Activated CD4-positive, alpha-beta T cell treated with anti-CD3 and anti-CD28 coated beads for 36 hours (primary cell): ENCODE measurements around the gene TEX22. TPM values are rescaled to one million over a fixed set of nuclear protein-coding genes. Genes with fewer than 3 reads are reported as not detected.
A peak's percentile ranks its signal among the peaks of the same experiment; 100 is the strongest.
"Not testable (repeated sequence)": the region's sequence is repeated elsewhere in the genome, so short reads cannot be mapped to it uniquely, and the experiment has no call there.

ENCODE experiments used
- ATAC-seq: fragments of 200-7000 bp; cut with Tn5 transposase; one replicate; pipeline ENCODE4 v1.10.0; 2021; ENCODE audit warnings: mild to moderate bottlenecking, moderate library complexity
- CTCF ChIA-PET: fragments of 350-600 bp; sonication (Branson Sonifier 250); formaldehyde crosslinking; loops from one replicate; lab custom pipeline; 2021; ENCODE audit warnings: antibody characterized with exemption; lab: Charles Lee
- POLR2A ChIA-PET: fragments of 350-600 bp; sonication (Branson Sonifier 250); formaldehyde crosslinking; loops from one replicate; lab custom pipeline; 2021; ENCODE audit warnings: antibody characterized with exemption, inconsistent platforms; lab: Charles Lee
- DNase-seq: peaks from one replicate; pipeline ENCODE4 v3.0.0-alpha.2; 2020
- H3K27ac Mint-ChIP-seq: one replicate; pipeline ENCODE4 v1.8.0; 2021; ENCODE audit warnings: mixed read lengths
- H3K27me3 Mint-ChIP-seq: one replicate; pipeline ENCODE4 v1.8.0; 2021; ENCODE audit warnings: mixed read lengths
- H3K36me3 Mint-ChIP-seq: one replicate; pipeline ENCODE4 v1.8.0; 2021; ENCODE audit warnings: low read depth, mixed read lengths
- H3K4me1 Mint-ChIP-seq: one replicate; pipeline ENCODE4 v1.8.0; 2021; ENCODE audit warnings: mixed read lengths
- H3K4me3 Mint-ChIP-seq: one replicate; pipeline ENCODE4 v1.8.0; 2021; ENCODE audit warnings: mild to moderate bottlenecking, moderate library complexity, mixed read lengths
- H3K9me3 Mint-ChIP-seq: one replicate; pipeline ENCODE4 v1.8.0; 2021; ENCODE audit warnings: low read depth, mixed read lengths
- intact Hi-C, 2 experiments: fragments of 100-400 bp; cut with DNase I in 1 of 2; cut with micrococcal nuclease in 1 of 2; formaldehyde crosslinking; loops; one replicate each; pipeline versions ENCODE4 v1.14.2 to v1.15.1; 2022 to 2024; cut with DNase I, micrococcal nuclease
- total RNA-seq, 2 experiments: library from RNA; stranded (reverse); gene quantifications; one replicate each; pipeline ENCODE4 v1.2.3, GENCODE V29; 2021

TEX22 gene
- total RNA-seq, 2 experiments from 2014 or later = 1.4 to 2.4 TPM

DNA sequence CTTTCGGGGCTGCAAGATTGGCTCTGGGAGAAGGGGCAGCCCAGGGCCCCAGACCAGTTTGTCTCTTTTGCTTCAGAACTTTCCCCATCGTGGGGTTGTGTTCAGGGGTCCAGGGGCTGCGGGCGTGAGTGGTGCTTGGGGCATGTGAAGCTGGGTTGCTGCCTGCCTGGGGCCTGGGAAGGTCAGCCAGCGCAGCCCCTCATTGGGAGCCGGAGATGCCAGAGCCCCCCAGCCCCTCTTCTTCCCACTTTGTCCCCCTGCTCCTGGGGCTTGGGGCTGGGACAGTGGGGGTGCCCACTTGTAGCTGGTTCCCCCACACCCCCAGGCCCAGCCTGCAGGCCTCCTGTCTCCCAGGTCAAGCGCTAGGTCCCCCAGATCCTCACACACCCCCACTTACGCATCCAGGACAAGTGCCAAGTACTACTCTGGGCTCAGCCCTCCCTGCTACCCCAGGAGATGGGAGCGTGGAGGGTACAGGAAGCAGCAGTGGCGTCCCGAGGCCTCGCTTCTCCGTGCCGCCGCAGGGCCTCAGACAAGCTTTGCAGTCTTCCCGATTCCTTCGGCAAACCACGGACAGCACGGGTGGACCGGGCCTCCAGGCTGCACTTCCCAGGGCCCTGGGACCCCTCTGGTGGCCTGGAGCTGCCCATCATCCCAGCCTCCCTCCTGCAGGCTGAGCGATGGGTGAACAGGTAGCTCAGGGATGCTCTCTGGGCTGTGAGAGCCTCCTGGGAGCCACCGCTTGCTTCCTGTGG is 42.3 kb upstream of the TEX22 start:
- no peak for ATAC-seq
- intact Hi-C loops = no loop called here
- Mint-ChIP-seq H3K36me3 (peaks cover 4% of the 10 kb centered on the region), H3K9me3 (no peaks in the 10 kb centered on the region), H3K27ac (no peak overlapping the region), H3K4me1 (peaks cover 2% of the 10 kb centered on the region), H3K27me3 (no peaks in the 10 kb centered on the region), H3K4me3 (no peak overlapping the region)
- no peak for DNase-seq
- ChIA-PET CTCF (interaction anchor here (0.7 kb wide), 1 partner anchor 113 kb away, joined by 3 read pairs; no protein-coding TSS in a partner anchor), POLR2A (no interaction called here)

DNA sequence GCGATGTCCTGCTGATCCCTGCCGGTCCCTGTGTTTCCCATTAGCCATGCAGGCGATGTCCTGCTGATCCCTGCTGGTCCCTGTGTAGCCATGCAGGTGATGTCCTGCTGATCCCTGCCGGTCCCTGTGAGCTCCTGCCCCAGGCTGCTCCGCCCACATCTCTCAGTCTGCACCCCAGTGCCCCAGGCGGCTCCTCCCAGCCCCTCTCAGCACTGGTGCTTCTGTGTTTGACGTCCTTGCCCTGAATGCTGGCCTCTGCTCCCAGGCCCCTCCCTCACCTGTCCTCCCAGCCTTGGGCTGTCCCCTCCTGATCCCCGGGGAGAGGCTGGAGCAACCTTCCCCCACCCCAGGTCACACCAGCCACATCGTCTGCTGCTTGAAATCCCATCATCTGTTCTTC is 41.4 kb upstream of the TEX22 start:
- Mint-ChIP-seq H3K4me1 (peaks cover 2% of the 10 kb centered on the region), H3K36me3 (peaks cover 4% of the 10 kb centered on the region), H3K9me3 (no peaks in the 10 kb centered on the region), H3K27ac (no peak overlapping the region), H3K4me3 (no peak overlapping the region), H3K27me3 (no peaks in the 10 kb centered on the region)
- ATAC-seq = no peak
- DNase-seq = no peak
- CTCF ChIA-PET = interaction anchor here (0.7 kb wide), 1 partner anchor 114 kb away, joined by 3 read pairs; no protein-coding TSS in a partner anchor
- intact Hi-C loops = no loop called here
- POLR2A ChIA-PET = no interaction called here

DNA sequence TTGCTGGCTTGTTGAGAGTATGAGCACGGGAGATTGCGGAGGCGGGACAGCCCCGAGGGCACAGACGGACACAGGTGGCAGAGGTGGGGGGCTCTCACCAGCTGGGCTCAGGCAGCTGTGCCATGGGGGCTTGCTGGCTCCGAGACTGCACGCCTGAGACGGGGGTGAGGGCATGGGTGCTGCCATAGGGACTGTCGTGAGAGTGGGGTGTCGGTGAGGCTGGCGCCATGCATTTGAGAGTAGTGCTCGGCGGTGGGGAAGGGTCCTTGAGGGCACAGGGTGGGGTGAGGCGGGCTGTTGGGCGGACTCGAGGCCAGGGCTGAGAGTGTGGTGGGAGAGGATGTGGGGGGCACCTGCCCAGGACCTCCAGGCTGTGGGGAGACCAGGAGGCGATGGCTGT is 40.7 kb upstream of the TEX22 start:
- CTCF ChIA-PET = interaction anchor here (0.6 kb wide), 1 partner anchor 11 kb away, joined by 3 read pairs; no protein-coding TSS in a partner anchor
- ATAC-seq = no peak
- no peaks in the 10 kb centered on the region for H3K4me1 Mint-ChIP-seq
- no peaks in the 10 kb centered on the region for H3K9me3 Mint-ChIP-seq
- DNase-seq = no peak
- H3K36me3 Mint-ChIP-seq = peaks cover 4% of the 10 kb centered on the region
- no peaks in the 10 kb centered on the region for H3K27me3 Mint-ChIP-seq
- no peak overlapping the region for H3K4me3 Mint-ChIP-seq
- POLR2A ChIA-PET = no interaction called here
- intact Hi-C loops = no loop called here
- no peak overlapping the region for H3K27ac Mint-ChIP-seq

DNA sequence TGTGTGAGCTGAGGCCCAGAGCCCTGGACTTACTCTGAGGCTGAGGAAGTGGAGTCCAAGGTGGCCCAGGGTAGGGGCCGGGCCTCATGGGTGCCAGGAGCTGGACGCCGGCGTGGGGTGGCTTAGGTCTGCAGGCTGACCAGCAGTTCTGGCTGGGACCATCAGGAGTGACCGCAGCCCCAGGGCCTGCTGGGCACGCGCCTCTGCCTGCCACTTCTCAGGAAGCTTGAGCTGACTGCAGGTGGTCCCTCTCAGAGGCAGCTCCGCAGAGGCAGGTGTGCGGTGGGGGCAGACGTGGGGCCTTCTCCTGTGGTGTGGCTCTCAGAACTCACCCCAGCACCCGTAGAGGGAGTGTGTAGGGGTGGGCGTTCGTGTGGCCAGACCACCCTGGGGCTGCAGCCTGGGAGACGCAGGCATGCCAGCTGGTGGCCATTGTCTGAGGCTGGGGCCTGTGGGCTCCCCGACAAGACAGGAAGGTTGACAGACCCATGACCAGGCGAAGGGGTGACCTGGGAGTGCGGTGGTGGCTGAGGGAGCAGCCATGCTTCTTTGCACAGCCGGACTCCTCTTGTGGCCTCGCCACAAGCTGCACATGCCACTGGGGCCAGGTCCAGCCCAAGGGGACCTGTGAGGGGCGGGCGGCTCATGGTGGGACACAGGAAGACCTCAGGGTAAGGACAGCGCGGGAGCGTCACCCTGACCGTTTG is 40.0 kb upstream of the TEX22 start:
- ATAC-seq (no peak), DNase-seq (no peak)
- POLR2A ChIA-PET = no interaction called here
- Mint-ChIP-seq H3K9me3 (no peaks in the 10 kb centered on the region), H3K27me3 (no peaks in the 10 kb centered on the region), H3K4me1 (peaks cover 4% of the 10 kb centered on the region), H3K36me3 (peaks cover 4% of the 10 kb centered on the region), H3K27ac (no peak overlapping the region), H3K4me3 (no peak overlapping the region)
- CTCF ChIA-PET = interaction anchor here (0.6 kb wide), 1 partner anchor 12 kb away, joined by 3 read pairs; no protein-coding TSS in a partner anchor
- intact Hi-C loops = no loop called here

GRCh38 chr14:105358943-105359342 is 39.4 kb upstream of the TEX22 start:
- Mint-ChIP-seq H3K9me3 (no peaks in the 10 kb centered on the region), H3K27me3 (peaks cover 1% of the 10 kb centered on the region), H3K27ac (no peak overlapping the region), H3K4me3 (no peak overlapping the region), H3K4me1 (peaks cover 11% of the 10 kb centered on the region), H3K36me3 (peaks cover 4% of the 10 kb centered on the region)
- ChIA-PET POLR2A (no interaction called here), CTCF (no interaction called here)
- intact Hi-C loops = no loop called here
- no peak for DNase-seq
- ATAC-seq = no peak

DNA sequence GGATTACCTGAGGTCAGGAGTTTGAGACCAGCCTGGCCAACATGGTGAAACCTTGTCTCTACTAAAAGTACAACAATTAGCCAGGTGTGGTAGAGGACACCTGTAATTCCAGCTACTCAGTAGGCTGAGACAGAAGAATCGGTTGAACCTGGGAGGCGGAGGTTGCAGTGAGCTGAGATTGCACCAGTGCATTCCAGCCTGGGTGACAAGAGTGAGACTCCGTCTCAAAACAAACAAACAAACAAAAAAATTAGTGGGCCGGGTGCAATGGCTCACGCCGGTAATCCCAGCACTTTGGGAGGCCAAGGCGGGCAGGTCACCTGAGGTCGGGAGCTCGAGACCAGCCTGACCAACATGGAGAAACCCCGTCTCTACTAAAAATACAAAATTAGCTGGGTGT is 36.9 kb upstream of the TEX22 start:
- peaks cover 12% of the 10 kb centered on the region for H3K4me1 Mint-ChIP-seq
- H3K27ac Mint-ChIP-seq, H3K4me3 Mint-ChIP-seq, H3K36me3 Mint-ChIP-seq, intact Hi-C loops, POLR2A ChIA-PET, ATAC-seq, H3K27me3 Mint-ChIP-seq, H3K9me3 Mint-ChIP-seq, DNase-seq: not testable (repeated sequence)
- CTCF ChIA-PET = interaction anchor here (0.7 to 1.5 kb wide), 3 partner anchors 10 to 119 kb away, joined by 3 read pairs; no protein-coding TSS in a partner anchor

GRCh38 chr14:105363847-105364708 is 34.3 kb upstream of the TEX22 start:
- Mint-ChIP-seq H3K4me3 (no peak overlapping the region), H3K36me3 (peaks cover 4% of the 10 kb centered on the region), H3K27ac (no peak overlapping the region), H3K27me3 (peaks cover 2% of the 10 kb centered on the region), H3K9me3 (no peaks in the 10 kb centered on the region), H3K4me1 (peaks cover 12% of the 10 kb centered on the region)
- POLR2A ChIA-PET = no interaction called here
- DNase-seq = peak; percentile 38
- peak; percentile 68 for ATAC-seq
- intact Hi-C loops = no loop called here
- CTCF ChIA-PET = interaction anchor here (0.6 to 2.7 kb wide), 3 partner anchors 10 to 318 kb away, joined by 3 to 7 read pairs (median 4); no protein-coding TSS in a partner anchor

- CTCF ChIA-PET = interaction anchor here (2.7 kb wide), 1 partner anchor 125 kb away, joined by 7 read pairs; no protein-coding TSS in a partner anchor
- POLR2A ChIA-PET = no interaction called here
Measured at GRCh38 chr14:105365101-105365500, 33.2 kb upstream of the TEX22 start.

GRCh38 chr14:105365681-105366080 is 32.7 kb upstream of the TEX22 start:
- Mint-ChIP-seq H3K4me3 (no peak overlapping the region), H3K27ac (no peak overlapping the region), H3K4me1 (peaks cover 13% of the 10 kb centered on the region), H3K27me3 (peaks cover 2% of the 10 kb centered on the region), H3K36me3 (peaks cover 3% of the 10 kb centered on the region), H3K9me3 (no peaks in the 10 kb centered on the region)
- no peak for ATAC-seq
- intact Hi-C loops = no loop called here
- ChIA-PET CTCF (interaction anchor here (2.7 kb wide), 1 partner anchor 124 kb away, joined by 7 read pairs; no protein-coding TSS in a partner anchor), POLR2A (no interaction called here)
- no peak for DNase-seq

More at GRCh38 chr14:105365101-105365500, 33.2 kb upstream of the TEX22 start:
- intact Hi-C loops = no loop called here
- Mint-ChIP-seq H3K36me3 (peaks cover 4% of the 10 kb centered on the region), H3K4me3 (no peak overlapping the region), H3K27ac (no peak overlapping the region), H3K27me3 (peaks cover 2% of the 10 kb centered on the region), H3K4me1 (peaks cover 12% of the 10 kb centered on the region), H3K9me3 (no peaks in the 10 kb centered on the region)
- ATAC-seq = no peak
- no peak for DNase-seq

DNA sequence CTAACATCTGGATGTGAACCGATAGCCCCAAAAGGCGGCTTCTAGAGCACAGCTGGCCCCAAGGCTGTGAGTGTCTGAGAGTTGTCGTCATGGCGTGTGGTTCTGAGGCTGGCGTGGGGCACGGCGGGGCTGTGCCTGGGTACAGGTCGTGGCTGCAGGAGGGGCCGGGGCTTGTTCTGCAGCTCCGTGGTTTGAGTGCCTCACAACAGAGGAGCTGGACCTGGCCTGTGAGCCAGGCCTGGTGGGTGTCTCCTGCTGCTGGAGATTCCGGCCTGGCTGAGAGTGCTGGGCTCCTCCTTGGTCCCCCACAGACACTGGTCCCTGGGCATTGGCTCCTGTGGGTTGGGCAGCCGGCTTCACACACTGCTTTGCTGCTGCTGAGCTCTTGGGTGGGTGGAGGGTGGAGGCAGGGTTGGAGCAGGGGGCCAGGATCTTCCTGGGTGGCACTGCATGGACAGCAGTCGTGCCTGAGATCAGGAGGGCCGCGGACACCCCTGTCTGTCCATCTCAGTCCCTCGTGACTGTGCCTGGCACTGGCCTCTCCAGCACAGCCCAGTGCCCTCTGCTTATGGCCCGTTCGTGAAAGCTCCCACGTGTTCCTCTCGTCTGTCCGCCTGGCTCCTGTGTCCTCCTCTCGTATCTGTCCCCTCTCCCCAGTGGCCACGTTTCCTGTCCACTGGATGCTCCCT is 31.8 kb upstream of the TEX22 start:
- Mint-ChIP-seq H3K9me3 (no peaks in the 10 kb centered on the region), H3K4me1 (peaks cover 16% of the 10 kb centered on the region), H3K27me3 (peaks cover 2% of the 10 kb centered on the region), H3K27ac (no peak overlapping the region), H3K4me3 (no peak overlapping the region), H3K36me3 (peaks cover 4% of the 10 kb centered on the region)
- intact Hi-C loops = no loop called here
- ChIA-PET POLR2A (no interaction called here), CTCF (interaction anchor here (0.6 to 2.7 kb wide), 2 partner anchors 101 to 123 kb away, joined by 3 to 7 read pairs; no protein-coding TSS in a partner anchor)
- DNase-seq (no peak), ATAC-seq (no peak)
